HG03064 (cell line): ENCODE measurements around the gene SQOR.

Source experiments
- ATAC-seq: cut with Tn5 transposase; IDR thresholded peaks from one replicate; pipeline ENCODE4 v1.9.1; 2021; ENCODE audit warnings: low read depth; ENCODE audit not compliant: unreplicated experiment

SQOR gene

DNA sequence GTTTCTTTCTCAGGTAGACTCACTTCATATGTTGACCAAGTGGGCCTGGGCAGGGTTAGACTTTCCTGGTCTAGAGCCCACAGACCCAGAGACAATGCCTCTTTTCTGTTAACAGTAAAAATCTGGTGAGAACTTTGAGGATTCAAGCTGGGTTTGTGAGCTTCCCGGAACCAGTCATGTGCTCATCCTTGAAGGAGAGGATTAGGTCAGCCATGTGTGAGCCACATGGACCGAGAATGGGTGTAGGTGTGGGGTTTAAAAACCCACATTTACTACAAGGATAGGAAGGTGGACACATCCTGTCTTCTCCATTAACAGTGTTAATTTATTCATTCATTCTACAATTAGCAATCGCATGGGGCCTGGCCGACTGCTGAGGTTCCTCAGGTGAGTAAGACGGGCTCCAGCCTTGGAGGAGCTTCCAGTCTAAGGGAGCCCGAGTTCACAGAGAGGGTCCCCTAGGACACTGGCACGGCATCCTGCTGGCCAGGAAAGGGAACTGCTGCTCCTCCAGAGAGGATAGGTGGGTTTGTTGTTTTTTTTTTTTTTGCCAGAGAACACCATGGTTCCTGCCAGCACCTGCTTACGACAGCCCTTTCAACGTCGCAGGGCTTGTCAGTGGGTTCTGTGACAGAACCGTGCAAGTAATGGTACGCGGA lies 69.0 kb downstream of the SQOR start:
- no peak for ATAC-seq

DNA sequence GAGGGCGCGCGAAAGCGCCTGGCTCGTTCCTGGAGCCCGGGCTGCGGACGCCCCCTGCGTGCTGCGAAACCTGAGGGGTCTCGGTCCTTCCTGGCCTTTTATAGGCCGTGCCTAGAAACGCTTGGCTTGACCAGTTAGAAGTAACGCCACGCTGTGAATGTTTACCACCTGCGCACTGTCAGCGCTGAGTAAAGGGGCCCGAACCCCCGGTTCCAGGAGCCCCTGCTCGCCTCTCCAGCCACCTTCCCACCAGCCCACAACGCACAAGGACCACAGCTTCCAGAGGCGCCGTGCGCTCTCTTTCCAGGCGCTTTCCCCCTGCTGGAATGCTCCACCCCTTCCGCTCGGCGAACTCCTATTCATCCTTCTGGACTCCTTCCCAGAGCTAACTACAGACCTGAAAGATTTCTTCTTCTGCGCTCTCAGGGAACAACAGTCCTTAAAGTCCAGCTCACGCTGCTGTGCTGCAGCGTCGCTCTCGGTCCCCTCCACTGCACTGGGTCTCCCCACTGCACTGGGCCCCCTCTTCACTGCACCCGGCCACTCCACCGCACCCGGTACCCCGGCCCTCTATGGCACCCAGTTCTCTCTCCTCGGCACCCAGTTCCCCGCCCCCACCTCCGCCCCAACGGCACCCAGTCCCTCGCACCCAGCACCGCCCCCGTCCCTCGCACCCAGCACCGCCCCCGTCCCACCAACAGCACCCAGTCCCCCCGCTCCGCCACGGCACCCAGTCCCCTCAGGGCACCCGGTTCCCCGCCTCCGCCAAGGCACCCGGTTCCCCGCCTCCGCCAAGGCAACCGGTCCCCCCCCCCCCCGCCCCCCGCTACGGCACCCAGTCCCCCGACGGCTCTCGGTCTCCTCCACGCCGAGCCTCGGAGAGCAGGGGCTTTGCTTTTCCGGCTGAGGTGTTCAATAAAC lies 69.8 kb downstream of the SQOR start:
- peak; percentile 10 for ATAC-seq

DNA sequence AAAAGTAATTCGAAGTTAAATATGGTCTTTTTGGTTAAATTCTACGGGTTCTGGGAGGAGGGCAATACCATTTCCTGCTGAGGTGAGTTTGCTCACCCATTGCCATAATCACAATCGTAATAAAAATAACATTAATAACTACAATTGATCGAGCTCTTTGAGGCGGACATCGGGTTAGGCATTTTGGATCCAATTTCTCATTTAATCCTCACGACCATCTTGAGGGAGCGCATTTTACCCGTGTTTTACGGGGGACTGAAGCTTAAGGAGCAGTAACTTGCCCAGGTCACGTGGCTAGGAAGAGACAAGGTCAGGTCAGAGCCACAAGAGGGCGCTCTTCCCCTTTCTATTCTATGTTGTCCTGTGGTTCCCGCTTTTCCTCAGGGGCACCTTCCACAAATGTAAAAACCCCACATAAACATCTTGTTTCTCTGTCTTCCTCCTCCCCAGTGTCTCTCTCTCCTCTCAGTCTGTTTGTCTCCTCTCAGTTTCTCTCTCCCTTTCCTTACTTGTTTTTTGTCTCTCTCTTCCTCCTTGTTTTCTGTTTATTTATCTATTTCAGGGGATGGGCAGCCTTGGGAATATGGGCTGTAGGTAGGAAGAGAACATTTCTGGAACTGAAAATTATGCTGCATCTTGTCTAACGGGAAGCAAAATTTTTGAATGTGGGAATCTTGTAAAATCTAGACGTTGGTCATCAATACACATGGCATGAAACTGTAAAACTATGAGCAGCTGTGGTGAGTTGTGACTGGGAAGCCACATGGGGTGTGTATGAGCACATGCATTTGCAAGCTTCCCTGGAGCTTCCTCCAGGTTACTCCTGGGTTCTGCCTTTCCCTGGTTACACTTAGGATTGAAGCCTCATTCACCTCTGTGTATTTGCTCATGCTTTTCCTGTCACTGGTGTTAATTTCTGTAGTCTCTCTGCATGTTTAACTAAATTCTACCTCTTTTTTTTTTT lies 71.0 kb downstream of the SQOR start:
- ATAC-seq: peak; percentile 77

DNA sequence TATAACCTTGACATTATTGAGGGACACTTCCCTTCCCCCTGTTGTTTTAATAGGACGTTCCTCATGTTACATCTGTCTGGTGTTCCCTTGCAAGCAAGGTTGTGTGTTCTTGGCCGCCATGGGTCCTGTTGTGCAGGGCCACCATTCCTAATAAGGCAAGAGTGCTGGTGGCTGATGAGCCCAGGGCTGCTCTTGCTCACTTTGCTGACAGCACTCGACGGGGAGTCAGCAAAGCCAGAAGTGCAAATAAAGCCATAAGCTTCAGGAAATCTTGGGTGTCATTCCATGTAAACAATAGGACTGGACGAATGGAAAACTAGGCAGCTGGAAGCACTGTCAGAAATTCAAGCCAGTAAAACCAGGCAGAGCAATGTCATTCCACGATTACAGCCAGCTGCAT lies 75.8 kb downstream of the SQOR start:
- ATAC-seq: no peak

- ATAC-seq: no peak
These were observed 80.0 kb downstream of the SQOR start for GRCh38 chr15:45714590-45715488.

GRCh38 chr15:45715528-45715927 lies 80.7 kb downstream of the SQOR start:
- ATAC-seq: no peak

DNA sequence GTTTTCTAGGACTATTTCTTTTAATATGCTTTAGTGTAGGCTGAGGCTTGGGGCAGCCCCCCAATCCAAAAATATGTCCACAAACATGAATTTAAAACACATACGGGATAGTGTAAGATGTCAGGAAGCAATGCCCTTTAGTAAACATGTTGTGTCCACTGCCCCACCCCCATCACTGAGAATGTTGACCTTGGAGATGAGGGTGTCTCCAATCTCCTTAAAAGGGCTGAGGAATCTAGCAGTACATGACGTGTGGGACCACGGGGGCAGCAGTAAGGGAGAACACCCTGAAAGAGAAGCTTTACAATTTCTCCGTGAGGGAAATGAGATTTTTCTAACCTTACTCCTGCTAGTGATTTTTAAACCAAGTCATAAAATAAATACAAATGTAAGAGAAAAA lies 84.7 kb downstream of the SQOR start:
- no peak for ATAC-seq

GRCh38 chr15:45720183-45720582 lies 85.4 kb downstream of the SQOR start:
- ATAC-seq: no peak

- no peak for ATAC-seq
These were observed 93.8 kb downstream of the SQOR start for GRCh38 chr15:45728641-45729040.

GRCh38 chr15:45729141-45729540 lies 94.3 kb downstream of the SQOR start:
- ATAC-seq: no peak

GRCh38 chr15:45731343-45731742 lies 96.5 kb downstream of the SQOR start:
- ATAC-seq: no peak

DNA sequence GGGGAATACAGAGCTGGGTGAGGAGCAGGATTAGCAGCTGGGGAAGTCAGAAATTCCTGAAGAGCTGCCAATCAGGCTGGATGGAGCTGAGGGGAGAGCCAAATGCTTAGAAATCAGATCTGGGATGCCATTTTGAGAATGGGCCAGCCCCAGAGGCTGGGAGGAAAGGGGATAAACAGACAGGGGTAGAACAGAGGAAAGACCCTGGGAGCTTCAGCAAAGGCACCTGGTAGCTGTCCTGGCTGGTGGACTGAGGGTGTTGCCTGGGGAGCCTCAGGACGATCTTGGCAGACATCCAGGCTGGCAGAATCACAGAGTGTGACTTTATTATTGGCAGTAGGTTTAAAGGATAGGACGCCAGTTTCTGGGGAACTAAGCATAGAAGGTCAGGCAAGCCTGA lies 97.8 kb downstream of the SQOR start:
- ATAC-seq: no peak

- ATAC-seq: no peak
These were observed 99.5 kb downstream of the SQOR start for GRCh38 chr15:45734260-45734711.
